Gastroesophageal sphincter (tissue), 4 donors: ENCODE data around the gene CDC42BPA. TPM values are rescaled to one million over a fixed set of nuclear protein-coding genes. Genes with fewer than 3 reads are reported as not detected.

Experiments used
- ATAC-seq: fragments of 150-250 bp; one replicate; pipeline ENCODE4 v1.9.1; 2016; ENCODE audit warnings: mild to moderate bottlenecking, moderate library complexity
- H3K27ac ChIP-seq, 4 donors: fragments of 200-600 bp; sonication (generic) in 3 of 4; 1 replicate in 3 of 4; 2 replicates in 1 of 4; pipeline ENCODE4 v1.5.1; 2016 to 2019
- H3K27me3 ChIP-seq: fragments of 200-600 bp; sonication (generic); one replicate; pipeline ENCODE4 v1.5.1; 2019
- H3K36me3 ChIP-seq, 2 donors: fragments of 200-600 bp; sonication (generic); one replicate each; pipeline ENCODE4 v1.5.1; 2019; ENCODE audit warnings: control low read depth in 1 of 2
- H3K4me1 ChIP-seq, 3 donors: fragments of 200-600 bp; sonication (generic); 1 replicate in 2 of 3; 2 replicates in 1 of 3; pipeline ENCODE4 v1.5.1; 2016 to 2019; ENCODE audit warnings: control low read depth in 2 of 3
- H3K4me3 ChIP-seq, 2 donors: fragments of 200-600 bp; sonication (generic); one replicate each; pipeline ENCODE4 v1.5.1; 2019; ENCODE audit warnings: mild to moderate bottlenecking in 1 of 2, moderate library complexity in 1 of 2
- H3K9me3 ChIP-seq, 3 donors: fragments of 200-600 bp; sonication (generic); one replicate each; pipeline ENCODE4 v1.5.1; 2017 to 2019; ENCODE audit warnings: control low read depth in 2 of 3
- CTCF ChIP-seq, 4 experiments: fragments of 200-600 bp in 2 of 4; fragments of 450-650 bp in 2 of 4; sonication (generic) in 1 of 4; IDR thresholded peaks; one replicate each; pipeline ENCODE4 v1.5.1; 2017 to 2019; ENCODE audit warnings: antibody characterized with exemption in 4 of 4, mild to moderate bottlenecking in 2 of 4, moderate library complexity in 2 of 4
- EP300 ChIP-seq: sonication (generic); formaldehyde crosslinking; IDR thresholded peaks from one replicate; pipeline ENCODE4 v1.6.1; 2017; ENCODE audit warnings: antibody characterized with exemption, mild to moderate bottlenecking
- POLR2A ChIP-seq, 2 donors: fragments of 450-650 bp; IDR thresholded peaks; one replicate each; pipeline ENCODE4 v1.6.1; 2017; ENCODE audit warnings: antibody characterized with exemption in 2 of 2, mild to moderate bottlenecking in 2 of 2, moderate library complexity in 1 of 2
- POLR2AphosphoS5 ChIP-seq: sonication (generic); formaldehyde crosslinking; IDR thresholded peaks from one replicate; pipeline ENCODE4 v1.6.1; 2017; ENCODE audit warnings: antibody characterized with exemption
- WGBS, 2 donors: methylation state at CpG; one replicate each; pipeline ENCODE4 v1.1.5; 2018; ENCODE audit warnings: low coverage in 1 of 2; 5-methylcytosine and 5-hydroxymethylcytosine counted together
- total RNA-seq, 4 donors: library from RNA; depleted of rRNA; stranded (reverse); fragments of >200 nt; gene quantifications; one replicate each; pipeline ENCODE4 v1.1.0, GENCODE V29; 2016

CDC42BPA gene
- total RNA-seq, 4 donors from 2014 or later: 60.7 to 92.1 (median 74.1) TPM

DNA sequence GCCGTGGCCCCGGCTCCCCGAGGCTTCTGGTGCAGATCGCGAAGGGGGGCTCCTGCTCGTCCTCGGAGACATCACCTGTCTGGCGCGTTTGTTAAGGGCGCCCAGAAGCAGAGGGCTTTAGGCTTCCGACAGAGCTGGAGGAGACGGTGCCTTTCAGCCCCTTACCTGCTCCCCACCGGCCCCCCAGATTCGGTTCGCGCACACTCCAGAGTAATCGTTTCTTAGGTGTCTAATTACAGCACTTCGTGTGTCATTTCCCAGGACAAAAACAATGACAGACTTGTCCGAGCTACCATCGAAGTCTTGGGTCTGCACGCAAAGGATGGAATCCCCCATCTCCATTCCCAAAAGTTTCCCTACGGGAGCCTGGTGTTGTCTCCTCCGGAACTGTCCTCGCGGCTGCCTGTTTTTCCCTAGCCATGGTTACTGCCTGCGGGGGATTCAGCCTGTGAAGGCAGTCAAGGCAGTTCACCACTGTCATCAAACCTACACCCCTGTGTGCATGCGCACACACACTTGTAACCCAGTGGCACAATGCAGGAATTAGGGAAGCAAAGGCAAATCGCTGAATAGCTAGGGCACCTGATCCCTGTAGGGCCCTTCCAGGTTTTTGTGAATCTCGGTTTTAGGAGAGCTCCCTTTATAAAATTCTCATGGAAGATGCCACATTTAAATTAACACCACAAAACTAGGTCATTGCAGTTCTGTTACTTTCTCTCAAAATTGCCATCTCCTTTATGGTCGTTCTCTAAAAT lies 738 bp upstream of the CDC42BPA start:
- ATAC-seq: peak; percentile 35
- peak overlapping the region; percentile 91 to 98 (median 94) for H3K27ac ChIP-seq
- no peaks in the 10 kb centered on the region for H3K36me3 ChIP-seq
- H3K27me3 ChIP-seq: no peaks in the 10 kb centered on the region
- H3K4me3 ChIP-seq: peak overlapping the region; percentile 85 to 100
- WGBS, 2 donors: 5 to 23% methylated on average over 2 to 20 of the region's 30 CpGs
- TF ChIP-seq POLR2AphosphoS5 (no peak), CTCF (IDR thresholded peaks at IDR 0.05) (peak in 1 of 4 experiments; percentile 6), POLR2A (IDR thresholded peaks at IDR 0.05) (peak in 1 of 2 donors; percentile 10), EP300 (no peak)
- peaks cover 0 to 5% (median 0%) of the 10 kb centered on the region in 3 donors for H3K9me3 ChIP-seq
- H3K4me1 ChIP-seq: peaks cover 0 to 14% (median 0%) of the 10 kb centered on the region in 3 donors

DNA sequence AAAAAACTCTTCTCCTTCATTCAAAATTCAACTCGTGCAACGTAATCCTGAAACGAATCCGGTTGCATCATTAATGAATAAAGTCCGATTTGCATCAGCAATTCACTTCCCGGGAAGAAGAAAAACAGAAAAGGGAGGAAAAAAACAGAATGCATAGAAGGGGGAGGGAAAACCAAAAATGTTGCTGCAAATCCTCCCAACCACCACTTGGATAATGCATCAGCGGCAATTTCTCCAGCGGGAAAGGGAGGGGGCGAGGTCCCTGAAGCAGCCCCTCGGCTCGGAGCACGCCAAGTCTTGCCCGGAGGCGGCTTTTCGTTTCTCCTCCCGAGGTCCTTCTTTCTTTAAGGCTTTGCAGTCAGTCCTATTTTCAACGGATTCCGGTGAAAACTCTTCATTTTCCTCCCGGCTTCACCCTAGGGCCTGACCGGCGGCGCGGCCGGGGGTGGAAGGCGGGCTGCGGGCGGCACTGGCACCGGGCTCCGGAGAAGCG lies 723 bp downstream of the CDC42BPA start:
- Histone ChIP-seq H3K27ac (peak overlapping the region; percentile 91 to 98 (median 94)), H3K9me3 (no peaks in the 10 kb centered on the region), H3K4me1 (peaks cover 0 to 29% (median 0%) of the 10 kb centered on the region in 3 donors), H3K27me3 (no peaks in the 10 kb centered on the region), H3K4me3 (peak overlapping the region; percentile 85 to 100), H3K36me3 (no peaks in the 10 kb centered on the region)
- no peak for ATAC-seq
- WGBS, 2 donors: 0 to 1% methylated on average over 4 to 18 of the region's 30 CpGs
- TF ChIP-seq POLR2AphosphoS5: no peak
- no peak for TF ChIP-seq POLR2A (IDR thresholded peaks at IDR 0.05)
- TF ChIP-seq CTCF (IDR thresholded peaks at IDR 0.05): peak; percentile 11 to 38 (median 20)
- no peak for TF ChIP-seq EP300

DNA sequence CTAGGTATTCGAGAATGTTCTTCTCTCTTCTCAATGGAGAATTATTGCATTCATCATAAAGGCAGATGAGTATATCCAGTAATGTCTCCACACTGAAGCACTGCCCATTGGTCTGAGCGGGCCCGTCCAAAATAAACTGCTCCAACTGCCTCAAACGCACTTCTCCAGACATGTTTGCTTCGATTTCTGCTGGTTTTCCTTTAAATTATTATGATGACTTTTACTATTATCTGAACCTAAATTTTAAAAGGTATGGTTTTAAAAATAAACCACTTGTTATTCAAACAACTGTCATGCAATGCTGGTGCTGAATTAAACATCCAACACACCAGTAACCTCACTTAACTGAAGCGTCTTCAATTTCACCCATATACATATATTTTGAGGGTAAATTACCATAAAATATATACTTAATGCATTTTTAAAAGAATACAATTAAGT lies 1.3 kb downstream of the CDC42BPA start:
- TF ChIP-seq POLR2AphosphoS5: no peak
- TF ChIP-seq CTCF (IDR thresholded peaks at IDR 0.05): no peak
- TF ChIP-seq POLR2A (IDR thresholded peaks at IDR 0.05): no peak
- TF ChIP-seq EP300: no peak
- Histone ChIP-seq H3K36me3 (no peaks in the 10 kb centered on the region), H3K4me3 (peak overlapping the region; percentile 85 to 100), H3K9me3 (no peaks in the 10 kb centered on the region), H3K27ac (peak overlapping the region; percentile 2 to 96 (median 92)), H3K4me1 (peaks cover 0 to 34% (median 2%) of the 10 kb centered on the region in 3 donors), H3K27me3 (no peaks in the 10 kb centered on the region)
- ATAC-seq: no peak
- WGBS, 2 donors: 1 to 6% methylated on average over 6 of the region's 6 CpGs

DNA sequence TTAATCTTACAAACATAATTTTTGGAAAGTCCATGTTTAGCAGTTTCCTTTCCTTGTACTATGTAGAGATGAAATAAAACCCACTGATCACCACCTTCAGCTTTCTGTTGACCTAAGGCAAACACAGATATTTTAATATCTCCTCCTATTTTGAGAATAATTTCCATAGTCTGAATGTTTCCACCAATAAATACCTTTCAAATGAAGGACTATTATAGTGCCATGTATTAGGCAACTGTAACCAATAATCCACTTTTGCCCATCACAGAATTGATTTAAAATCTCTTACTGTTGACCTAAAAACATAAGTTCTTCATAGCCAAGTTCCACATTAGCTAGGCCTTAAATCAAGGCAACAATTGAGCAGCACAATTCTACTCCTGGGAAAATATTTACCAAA lies 1.8 kb downstream of the CDC42BPA start:
- TF ChIP-seq EP300 (no peak), POLR2AphosphoS5 (no peak), CTCF (IDR thresholded peaks at IDR 0.05) (no peak), POLR2A (IDR thresholded peaks at IDR 0.05) (no peak)
- no peaks in the 10 kb centered on the region for H3K9me3 ChIP-seq
- H3K27ac ChIP-seq: peak overlapping the region; percentile 2 to 96 (median 80)
- no peak for ATAC-seq
- H3K27me3 ChIP-seq: no peaks in the 10 kb centered on the region
- peak overlapping the region; percentile 85 to 100 for H3K4me3 ChIP-seq
- peaks cover 0 to 34% (median 3%) of the 10 kb centered on the region in 3 donors for H3K4me1 ChIP-seq
- H3K36me3 ChIP-seq: no peaks in the 10 kb centered on the region
